A549 (cell line): ENCODE results near the gene CACNA1C.

ENCODE experiments used
- CEBPB ChIP-seq, 2 experiments: fragments of >200 bp in 1 of 2; sonication (Bioruptor Twin) in 1 of 2; formaldehyde crosslinking in 1 of 2; IDR thresholded peaks; 2 replicates each; pipeline ENCODE4 v1.6.1; 2012 to 2016
- CTCF ChIP-seq: fragments of >200 bp; sonication (Bioruptor Twin); formaldehyde crosslinking; IDR thresholded peaks from 3 replicates; pipeline ENCODE4 v1.5.1; 2016
- EP300 ChIP-seq, 2 experiments: fragments of >200 bp; sonication (Bioruptor Twin); formaldehyde crosslinking; IDR thresholded peaks; 2 replicates in 1 of 2; 3 replicates in 1 of 2; pipeline ENCODE4 v1.6.1; 2016 to 2017
- FOXS1 ChIP-seq: fragments of 250-450 bp; sonication (Bioruptor Pico); IDR thresholded peaks from 2 replicates; pipeline ENCODE4 v1.5.0; 2020; ENCODE audit warnings: mild to moderate bottlenecking, moderate library complexity
- MAX ChIP-seq: IDR thresholded peaks from 2 replicates; pipeline ENCODE4 v1.6.1; 2012
- PHF8 ChIP-seq: fragments of 200-600 bp; sonication (generic); IDR thresholded peaks from 2 replicates; pipeline ENCODE4 v1.6.1; 2016; ENCODE audit warnings: low read depth, mild to moderate bottlenecking, antibody characterized with exemption, moderate library complexity, borderline replicate concordance
- POLR2A ChIP-seq: IDR thresholded peaks from 2 replicates; pipeline ENCODE4 v1.6.1; 2012; ENCODE audit warnings: mild to moderate bottlenecking, low read length
- RAD21 ChIP-seq, 2 experiments: fragments of >200 bp in 1 of 2; sonication (Bioruptor Twin) in 1 of 2; formaldehyde crosslinking in 1 of 2; IDR thresholded peaks in 1 of 2; conservative IDR thresholded peaks in 1 of 2; 2 replicates in 1 of 2; 3 replicates in 1 of 2; pipeline ENCODE4 v1.6.1; 2012 to 2018; ENCODE audit warnings: inconsistent platforms in 1 of 2
- RCOR1 ChIP-seq: fragments of 150-350 bp; IDR thresholded peaks from 2 replicates; pipeline ENCODE4 v1.6.1; 2014; ENCODE audit warnings: antibody characterized with exemption, low read length, low read depth
- SMC3 ChIP-seq: fragments of >200 bp; sonication (Bioruptor Twin); formaldehyde crosslinking; IDR thresholded peaks from 3 replicates; pipeline ENCODE4 v1.6.1; 2018; ENCODE audit warnings: inconsistent platforms
- USF2 ChIP-seq: fragments of 450-650 bp; IDR thresholded peaks from 2 replicates; pipeline ENCODE4 v1.6.1; 2014; ENCODE audit warnings: antibody characterized with exemption
- TF ChIP-seq, protein P1 (sequence below): fragments of 200-600 bp; sonication (generic); IDR thresholded peaks from 2 replicates; pipeline ENCODE4 v1.6.1; 2016; ENCODE audit warnings: antibody characterized with exemption, mild to moderate bottlenecking, moderate library complexity

- no peak for TF ChIP-seq CTCF
- no peak for TF ChIP-seq RCOR1
- no peak for TF ChIP-seq USF2
- TF ChIP-seq FOXS1 (CRISPR knock-in tag), result no peak
- TF ChIP-seq SMC3, result no peak
- TF ChIP-seq PHF8, result no peak
- no peak for TF ChIP-seq EP300 (IDR thresholded peaks at IDR 0.05)
- no peak for TF ChIP-seq MAX
- no peak for TF ChIP-seq RAD21 (conservative IDR thresholded peaks at IDR 0.05 in 1 of 2, IDR thresholded peaks at IDR 0.05 in 1 of 2)
- no peak for TF ChIP-seq POLR2A
- TF ChIP-seq, protein P1, sequence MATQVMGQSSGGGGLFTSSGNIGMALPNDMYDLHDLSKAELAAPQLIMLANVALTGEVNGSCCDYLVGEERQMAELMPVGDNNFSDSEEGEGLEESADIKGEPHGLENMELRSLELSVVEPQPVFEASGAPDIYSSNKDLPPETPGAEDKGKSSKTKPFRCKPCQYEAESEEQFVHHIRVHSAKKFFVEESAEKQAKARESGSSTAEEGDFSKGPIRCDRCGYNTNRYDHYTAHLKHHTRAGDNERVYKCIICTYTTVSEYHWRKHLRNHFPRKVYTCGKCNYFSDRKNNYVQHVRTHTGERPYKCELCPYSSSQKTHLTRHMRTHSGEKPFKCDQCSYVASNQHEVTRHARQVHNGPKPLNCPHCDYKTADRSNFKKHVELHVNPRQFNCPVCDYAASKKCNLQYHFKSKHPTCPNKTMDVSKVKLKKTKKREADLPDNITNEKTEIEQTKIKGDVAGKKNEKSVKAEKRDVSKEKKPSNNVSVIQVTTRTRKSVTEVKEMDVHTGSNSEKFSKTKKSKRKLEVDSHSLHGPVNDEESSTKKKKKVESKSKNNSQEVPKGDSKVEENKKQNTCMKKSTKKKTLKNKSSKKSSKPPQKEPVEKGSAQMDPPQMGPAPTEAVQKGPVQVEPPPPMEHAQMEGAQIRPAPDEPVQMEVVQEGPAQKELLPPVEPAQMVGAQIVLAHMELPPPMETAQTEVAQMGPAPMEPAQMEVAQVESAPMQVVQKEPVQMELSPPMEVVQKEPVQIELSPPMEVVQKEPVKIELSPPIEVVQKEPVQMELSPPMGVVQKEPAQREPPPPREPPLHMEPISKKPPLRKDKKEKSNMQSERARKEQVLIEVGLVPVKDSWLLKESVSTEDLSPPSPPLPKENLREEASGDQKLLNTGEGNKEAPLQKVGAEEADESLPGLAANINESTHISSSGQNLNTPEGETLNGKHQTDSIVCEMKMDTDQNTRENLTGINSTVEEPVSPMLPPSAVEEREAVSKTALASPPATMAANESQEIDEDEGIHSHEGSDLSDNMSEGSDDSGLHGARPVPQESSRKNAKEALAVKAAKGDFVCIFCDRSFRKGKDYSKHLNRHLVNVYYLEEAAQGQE, result no peak
- no peak for TF ChIP-seq CEBPB (IDR thresholded peaks at IDR 0.05)
Measured at GRCh38 chr12:2413999-2414792, 361.4 kb downstream of the CACNA1C start.
